ENCODE data around the gene TTYH1.

- TF ChIP-seq CTCF (IDR thresholded peaks at IDR 0.05) (no peak), POLR2A (IDR thresholded peaks at IDR 0.05) (no peak)
These were observed 44.3 kb downstream of the TTYH1 start for GRCh38 chr19:54459282-54460229.
